GM12892 (cell line): ENCODE measurements around the gene KRT20.

Experiments
- POLR2A ChIP-seq: IDR thresholded peaks from 2 replicates; pipeline ENCODE4 v1.6.1; 2011; ENCODE audit warnings: low read depth, low read length, control low read depth
- POLR2AphosphoS5 ChIP-seq: IDR thresholded peaks from 2 replicates; pipeline ENCODE4 v1.6.1; 2011; ENCODE audit warnings: low read depth, low read length, control low read depth

DNA sequence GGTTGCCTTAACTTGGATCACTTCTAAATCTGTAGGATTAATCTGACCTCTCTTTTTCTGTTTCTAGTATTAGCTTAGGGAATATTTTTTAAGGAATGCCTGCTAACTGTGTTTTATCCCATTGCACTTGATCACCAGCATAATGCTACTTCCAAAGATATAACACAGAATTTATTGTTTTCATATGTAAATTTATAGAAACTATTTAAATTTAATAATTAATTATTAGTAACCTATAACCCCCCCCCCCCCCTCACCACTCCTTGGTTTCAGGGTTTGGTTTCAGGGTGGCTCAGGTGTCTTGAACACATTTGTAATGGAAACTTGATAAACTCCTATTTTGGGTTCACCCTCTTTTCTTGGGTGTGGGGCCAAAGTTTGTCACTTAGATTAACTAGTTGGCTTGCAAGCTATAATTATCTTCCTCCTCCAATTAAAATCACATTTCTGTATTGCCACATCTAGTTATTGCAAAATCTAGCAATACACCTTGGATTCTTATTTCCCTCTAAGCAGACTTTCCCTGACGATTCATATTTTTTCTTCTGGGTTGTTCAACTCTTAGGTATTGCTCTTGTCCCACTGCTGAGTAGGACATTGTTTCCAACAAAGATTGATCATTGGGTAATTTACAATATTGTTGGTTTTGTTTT is 36.3 kb downstream of the KRT20 start:
- no peak for TF ChIP-seq POLR2A
- TF ChIP-seq POLR2AphosphoS5 = no peak
